GM19452 (cell line): ENCODE results near the gene CLCN1.

Source experiments
- ATAC-seq: cut with Tn5 transposase; IDR thresholded peaks from one replicate; pipeline ENCODE4 v1.9.1; 2021; ENCODE audit not compliant: unreplicated experiment

The CLCN1 gene

DNA sequence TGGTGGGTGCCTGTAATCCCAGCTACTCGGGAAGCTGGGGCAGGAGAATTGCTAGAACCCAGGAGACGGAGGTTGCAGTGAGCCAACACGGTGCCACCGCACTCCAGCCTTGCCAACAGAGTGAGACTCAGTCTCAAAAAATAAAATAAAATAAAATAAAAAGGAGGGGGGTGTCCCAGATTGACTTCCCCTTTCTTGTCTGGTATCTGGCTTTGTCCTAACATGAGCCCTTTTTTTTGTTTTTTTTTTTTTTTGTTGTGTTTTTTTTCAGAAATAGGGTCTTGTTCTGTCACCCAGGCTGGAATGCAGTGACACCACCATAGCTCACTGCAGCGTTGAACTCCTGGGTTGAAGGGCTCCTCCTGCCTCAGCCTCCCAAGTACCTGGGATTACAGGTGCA, 23.0 kb upstream of the CLCN1 start:
- no peak for ATAC-seq

- ATAC-seq = no peak
Measured at GRCh38 chr7:143295870-143296269, 20.0 kb upstream of the CLCN1 start.

GRCh38 chr7:143296686-143297085, 19.2 kb upstream of the CLCN1 start:
- ATAC-seq = no peak

GRCh38 chr7:143299346-143299745, 16.6 kb upstream of the CLCN1 start:
- ATAC-seq = no peak

DNA sequence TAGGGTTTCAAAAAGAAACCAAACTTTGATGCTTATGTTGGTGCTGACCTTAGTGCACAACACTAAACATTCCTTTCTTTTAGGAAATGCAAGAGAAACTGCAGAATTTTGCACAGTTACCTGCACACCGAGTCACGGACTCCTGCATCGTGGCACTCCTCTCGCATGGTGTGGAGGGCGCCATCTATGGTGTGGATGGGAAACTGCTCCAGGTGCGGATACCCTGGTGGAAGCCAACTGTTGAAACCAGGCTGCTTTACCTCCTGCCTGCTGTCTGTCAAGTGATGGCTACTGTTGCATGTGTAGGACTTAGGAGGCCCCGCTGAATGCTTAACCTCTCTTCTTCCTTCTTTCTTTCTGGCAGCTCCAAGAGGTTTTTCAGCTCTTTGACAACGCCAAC, 16.1 kb upstream of the CLCN1 start:
- ATAC-seq = no peak

DNA sequence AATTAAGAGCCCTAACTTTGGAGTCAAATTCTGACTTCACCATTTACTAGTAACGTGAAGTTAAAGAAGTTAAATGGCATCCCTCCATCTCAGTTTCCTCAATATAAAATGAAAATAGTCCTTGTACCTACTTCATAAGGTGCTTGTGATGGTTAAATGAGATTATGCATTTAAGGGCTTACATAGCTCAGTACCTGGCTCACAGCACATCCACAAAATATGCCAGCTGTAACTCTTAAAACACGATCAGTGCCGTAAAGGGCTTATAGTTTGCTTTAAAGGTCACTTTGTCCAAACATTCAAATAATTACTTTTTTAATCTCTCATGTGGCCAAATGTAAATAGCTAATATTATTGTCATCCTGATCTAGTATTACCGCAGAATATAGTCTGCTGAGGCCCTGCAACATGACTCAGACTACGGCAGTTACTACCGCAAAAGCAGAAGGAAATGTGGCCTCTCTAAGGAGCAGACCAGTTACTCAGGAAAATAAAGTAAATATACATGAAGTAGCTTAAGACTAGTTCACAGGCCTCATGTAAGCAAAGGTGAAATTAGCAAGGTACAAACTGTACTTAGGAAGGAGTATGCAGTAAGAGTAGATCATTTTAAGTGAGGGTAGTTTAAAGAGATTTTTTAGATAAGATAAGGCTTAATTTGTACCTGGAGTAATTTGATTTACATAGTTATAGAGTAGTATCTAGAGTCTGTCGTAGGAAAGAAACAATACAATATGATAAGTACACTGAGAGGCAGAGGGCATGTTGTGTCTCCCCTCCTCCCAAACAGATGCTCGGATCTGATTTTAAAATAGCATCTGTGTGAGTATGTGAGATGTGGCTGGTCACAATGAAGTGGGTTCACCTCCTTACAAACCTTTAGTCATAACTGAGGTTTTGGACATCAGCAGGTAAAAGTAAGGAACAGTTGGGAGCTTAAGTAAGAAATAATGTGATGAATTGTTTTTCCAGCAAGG, 14.7 kb upstream of the CLCN1 start:
- ATAC-seq = no peak

DNA sequence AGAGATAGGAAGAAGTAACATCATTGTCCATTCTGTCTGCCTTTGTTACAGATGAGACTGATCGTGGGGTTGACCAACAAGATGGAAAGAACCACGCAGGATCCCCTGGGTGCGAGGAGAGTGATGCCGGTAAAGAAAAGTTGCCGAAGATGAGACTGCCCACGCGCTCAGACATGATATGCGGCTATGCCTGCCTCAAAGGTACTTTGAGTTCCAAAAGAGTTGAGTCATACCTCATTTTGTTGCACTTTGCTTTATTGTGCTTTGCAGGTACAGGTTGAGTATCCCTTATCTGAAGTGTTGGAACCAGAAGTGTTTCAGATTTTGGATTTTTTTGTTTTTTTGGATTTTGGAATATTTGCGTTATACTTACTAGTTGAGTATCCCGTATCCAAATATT, 12.2 kb upstream of the CLCN1 start:
- ATAC-seq = no peak

- no peak for ATAC-seq
Measured at GRCh38 chr7:143304938-143305337, 11.0 kb upstream of the CLCN1 start.

DNA sequence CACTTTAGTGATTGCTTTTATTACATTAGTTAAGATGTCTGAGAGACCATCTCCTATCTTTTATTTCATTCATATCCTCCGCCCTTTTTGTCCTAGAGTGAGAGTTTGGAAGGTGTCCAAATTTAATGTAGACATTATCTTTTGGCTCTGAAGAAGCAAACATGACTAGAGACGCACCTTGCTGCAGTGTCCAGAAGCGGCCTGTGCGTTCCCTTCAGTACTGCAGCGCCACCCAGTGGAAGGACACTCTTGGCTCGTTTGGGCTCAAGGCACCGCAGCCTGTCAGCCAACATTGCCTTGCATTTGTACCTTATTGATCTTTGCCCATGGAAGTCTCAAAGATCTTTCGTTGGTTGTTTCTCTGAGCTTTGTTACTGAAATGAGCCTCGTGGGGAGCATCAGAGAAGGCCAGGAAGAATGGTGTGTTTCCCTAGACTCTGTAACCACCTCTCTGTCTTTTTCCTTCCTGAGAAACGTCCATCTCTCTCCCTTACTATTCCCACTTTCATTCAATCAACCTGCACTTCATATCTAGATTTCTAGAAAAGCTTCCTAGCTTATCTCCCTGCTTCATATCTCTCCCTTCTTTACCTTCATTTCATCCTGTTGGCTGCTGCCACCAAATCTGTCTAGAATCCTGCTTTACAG, 10.4 kb upstream of the CLCN1 start:
- no peak for ATAC-seq

DNA sequence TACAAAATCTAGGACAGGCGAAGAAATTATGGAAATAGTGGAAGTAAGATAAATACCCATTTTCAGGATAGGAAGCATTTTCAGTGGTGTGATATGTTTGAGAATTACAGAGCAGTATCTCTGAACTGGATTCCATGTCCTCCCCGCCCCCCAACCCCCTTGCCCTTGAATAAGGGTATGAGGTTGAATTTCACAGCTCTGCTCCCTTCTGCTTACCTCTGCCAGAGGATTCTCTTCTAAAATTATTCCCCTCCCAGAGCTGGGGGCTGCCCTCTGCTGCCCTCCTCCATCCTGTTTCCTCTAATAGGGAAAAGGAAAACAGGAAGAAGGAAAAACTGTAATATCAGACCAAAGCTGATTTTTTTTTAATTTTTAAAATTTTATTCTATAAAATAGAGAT, 7.3 kb upstream of the CLCN1 start:
- no peak for ATAC-seq

GRCh38 chr7:143314127-143314526, 1.8 kb upstream of the CLCN1 start:
- no peak for ATAC-seq

- no peak for ATAC-seq
Measured at GRCh38 chr7:143316492-143316891, 581 bp downstream of the CLCN1 start.

GRCh38 chr7:143318661-143319060, 2.8 kb downstream of the CLCN1 start:
- ATAC-seq = no peak

DNA sequence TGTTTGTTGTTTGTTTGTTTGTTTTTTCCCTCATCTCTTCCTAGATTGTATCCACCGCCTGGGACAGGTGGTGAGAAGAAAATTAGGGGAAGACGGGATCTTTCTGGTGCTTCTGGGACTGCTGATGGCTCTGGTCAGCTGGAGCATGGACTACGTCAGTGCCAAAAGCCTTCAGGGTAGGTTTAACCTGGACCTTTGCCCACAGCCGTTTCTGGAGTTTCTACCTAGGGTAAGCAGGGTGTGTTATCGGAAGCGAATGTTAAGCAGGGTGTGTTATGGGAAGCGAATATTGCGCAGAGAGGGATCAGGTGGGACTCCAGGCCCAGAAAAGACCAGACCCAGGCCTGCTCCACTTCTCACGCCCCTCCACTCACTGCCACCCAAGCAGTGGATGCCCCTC, 4.7 kb downstream of the CLCN1 start:
- ATAC-seq = no peak

- no peak for ATAC-seq
Measured at GRCh38 chr7:143321242-143321641, 5.3 kb downstream of the CLCN1 start.

GRCh38 chr7:143321734-143322133, 5.8 kb downstream of the CLCN1 start:
- ATAC-seq = no peak

DNA sequence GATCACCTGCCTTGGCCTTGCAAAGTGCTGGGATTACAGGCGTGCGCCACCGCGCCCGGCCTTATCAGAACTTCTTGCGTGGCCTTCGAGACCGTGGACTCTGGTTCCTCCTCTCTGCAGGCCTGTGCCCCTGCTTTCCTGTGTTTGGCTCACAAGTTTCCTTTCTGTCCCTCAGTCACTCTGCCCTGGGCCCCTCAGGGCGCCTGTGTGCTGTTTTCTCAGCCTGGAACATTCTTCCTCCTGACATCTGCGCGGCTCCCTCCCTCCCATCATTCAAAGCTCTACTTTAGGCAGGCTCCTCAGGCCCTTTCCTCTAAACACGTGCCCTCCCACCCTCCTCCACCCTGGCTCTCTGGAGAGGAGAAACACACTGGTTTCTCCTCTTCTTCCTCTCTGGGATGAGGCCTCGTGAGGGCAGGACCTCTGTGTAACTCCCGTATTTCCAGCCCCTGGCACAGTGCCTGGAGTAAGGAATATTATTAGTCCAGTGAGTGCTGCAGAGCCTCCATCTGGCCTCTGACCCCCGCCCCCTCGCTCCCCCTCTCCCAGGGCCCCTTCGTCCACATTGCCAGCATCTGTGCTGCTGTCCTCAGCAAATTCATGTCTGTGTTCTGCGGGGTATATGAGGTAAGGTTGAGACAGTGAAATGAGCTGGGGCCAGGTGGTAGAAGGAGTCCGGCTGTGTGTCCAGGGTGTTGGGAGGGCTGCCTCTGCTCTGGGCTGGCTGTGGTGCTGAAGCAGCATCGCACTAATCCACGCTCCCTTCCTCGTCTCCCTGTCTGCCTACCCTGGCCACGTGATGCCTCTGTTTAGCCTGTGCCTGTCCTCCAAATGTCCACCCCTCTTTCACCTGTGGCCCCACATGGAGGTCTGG, 7.1 kb downstream of the CLCN1 start:
- no peak for ATAC-seq

DNA sequence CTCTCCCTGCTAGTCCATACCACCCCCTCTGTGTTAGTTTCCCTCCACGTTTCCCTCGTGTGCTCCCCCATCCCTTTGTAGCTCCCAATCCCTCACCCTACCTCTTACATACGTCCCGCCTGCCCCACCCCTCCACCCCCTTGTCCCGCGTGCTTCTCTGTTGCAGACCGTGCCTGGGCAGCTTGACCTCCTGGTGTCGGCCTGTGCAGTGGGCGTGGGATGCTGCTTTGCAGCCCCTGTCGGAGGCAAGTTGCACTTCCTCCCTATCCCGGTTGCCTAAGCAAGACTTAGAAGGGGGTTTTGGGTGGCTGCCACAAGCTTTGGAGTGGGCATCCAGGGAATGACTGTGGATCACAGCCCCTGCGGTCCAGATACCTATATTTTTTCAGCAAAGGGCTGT, 7.7 kb downstream of the CLCN1 start:
- ATAC-seq = no peak

GRCh38 chr7:143325240-143325639, 9.3 kb downstream of the CLCN1 start:
- peak; percentile 55 for ATAC-seq

- no peak for ATAC-seq
Measured at GRCh38 chr7:143327903-143328302, 12.0 kb downstream of the CLCN1 start.

DNA sequence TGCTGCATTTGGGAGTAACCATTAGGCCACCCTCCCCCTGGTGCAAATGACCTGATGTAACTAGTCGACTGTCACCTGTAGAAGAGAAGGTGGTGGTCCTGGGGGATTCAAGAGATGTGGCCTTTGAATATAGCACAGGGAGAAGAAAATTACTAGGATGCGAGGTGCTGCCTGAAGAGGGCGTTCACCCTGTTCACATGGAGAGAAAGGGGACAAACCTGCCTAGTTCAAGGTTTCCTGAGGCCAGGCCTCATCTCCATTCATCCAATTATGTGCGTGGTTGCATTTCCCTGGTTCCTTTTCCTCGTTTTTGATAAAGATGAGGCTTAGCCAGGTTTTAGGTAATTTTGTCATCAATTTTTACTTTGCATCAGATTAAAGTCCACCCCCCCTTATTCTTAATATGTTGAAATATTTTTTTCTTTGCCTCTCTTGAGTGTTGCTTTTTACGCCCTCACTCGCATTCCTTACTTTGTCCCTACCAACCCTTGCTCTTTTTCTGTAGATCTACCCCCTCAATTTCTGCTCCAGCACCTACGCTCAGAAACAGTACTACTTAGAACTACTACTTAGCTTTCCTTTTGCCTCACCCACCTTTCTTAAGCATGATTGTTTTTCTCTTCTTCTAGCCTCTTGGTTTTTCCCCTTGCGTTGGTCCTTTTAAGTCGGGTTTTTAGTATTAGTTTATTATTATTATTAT, 13.7 kb downstream of the CLCN1 start:
- ATAC-seq = no peak
